Occipital lobe (tissue), 2 donors: ENCODE data around the gene EYS. TPM values are rescaled to one million over a fixed set of nuclear protein-coding genes. Genes with fewer than 3 reads are reported as not detected.
"Not testable (repeated sequence)": the region's sequence is repeated elsewhere in the genome, so short reads cannot be mapped to it uniquely, and the experiment has no call there.

Experiments used
- DNase-seq: peaks from one replicate; lab custom pipeline; 2025; lab: John Stamatoyannopoulos, UW
- total RNA-seq: library from RNA; depleted of rRNA; stranded (reverse); fragments of >200 nt; gene quantifications from one replicate; pipeline ENCODE4 v1.2.3, GENCODE V29; 2014

Gene EYS
- total RNA-seq, 1 donor from 2014 or later: 0.78 TPM

GRCh38 chr6:64064919-64065318 lies 1642.1 kb downstream of the EYS start:
- no peak for DNase-seq

- DNase-seq: no peak
These were observed 1643.9 kb downstream of the EYS start for GRCh38 chr6:64062960-64063683.

GRCh38 chr6:64054861-64055260 lies 1652.2 kb downstream of the EYS start:
- DNase-seq: no peak

- no peak for DNase-seq
These were observed 1656.4 kb downstream of the EYS start for GRCh38 chr6:64050590-64050989.

- DNase-seq: no peak
These were observed 1657.3 kb downstream of the EYS start for GRCh38 chr6:64049736-64050135.

GRCh38 chr6:64046746-64047208 lies 1660.2 kb downstream of the EYS start:
- DNase-seq: no peak

- DNase-seq: no peak
These were observed 1665.7 kb downstream of the EYS start for GRCh38 chr6:64041373-64041772.

GRCh38 chr6:64040113-64040512 lies 1666.9 kb downstream of the EYS start:
- no peak for DNase-seq

- DNase-seq: no peak
These were observed 1669.6 kb downstream of the EYS start for GRCh38 chr6:64037427-64037826.

GRCh38 chr6:64034910-64035655 lies 1671.9 kb downstream of the EYS start:
- no peak for DNase-seq

- DNase-seq: no peak
These were observed 1672.7 kb downstream of the EYS start for GRCh38 chr6:64034291-64034690.

- DNase-seq: not testable (repeated sequence)
These were observed 1675.9 kb downstream of the EYS start for GRCh38 chr6:64030950-64031618.

- DNase-seq: no peak
These were observed 1683.3 kb downstream of the EYS start for GRCh38 chr6:64023693-64024092.

- no peak for DNase-seq
These were observed 1692.4 kb downstream of the EYS start for GRCh38 chr6:64014595-64014994.

- no peak for DNase-seq
These were observed 1694.0 kb downstream of the EYS start for GRCh38 chr6:64013011-64013410.

GRCh38 chr6:64012351-64013001 lies 1694.5 kb downstream of the EYS start:
- DNase-seq: peak; percentile 46

GRCh38 chr6:64010666-64011065 lies 1696.4 kb downstream of the EYS start:
- DNase-seq: no peak

GRCh38 chr6:64010010-64010409 lies 1697.0 kb downstream of the EYS start:
- no peak for DNase-seq

GRCh38 chr6:64006246-64006645 lies 1700.8 kb downstream of the EYS start:
- no peak for DNase-seq

- DNase-seq: no peak
These were observed 1706.1 kb downstream of the EYS start for GRCh38 chr6:64000818-64001491.

GRCh38 chr6:63999613-64000012 lies 1707.4 kb downstream of the EYS start:
- no peak for DNase-seq
